ENCODE measurements around the gene NXPE4. TPM values are rescaled to one million over a fixed set of nuclear protein-coding genes. Genes with fewer than 3 reads are reported as not detected.
"Not testable (repeated sequence)": the region's sequence is repeated elsewhere in the genome, so short reads cannot be mapped to it uniquely, and the experiment has no call there.

The NXPE4 gene
- total RNA-seq, 1 donor from 2014 or later: not detected

GRCh38 chr11:114610984-114611944 lies 15.7 kb upstream of the NXPE4 start:
- intact Hi-C loops (cut with micrococcal nuclease): no loop called here

- intact Hi-C loops (cut with micrococcal nuclease): no loop called here
These were observed 15.0 kb upstream of the NXPE4 start for GRCh38 chr11:114610550-114610949.

- intact Hi-C loops (cut with micrococcal nuclease): no loop called here
These were observed 13.8 kb upstream of the NXPE4 start for GRCh38 chr11:114609429-114609828.

- intact Hi-C loops (cut with micrococcal nuclease): not testable (repeated sequence)
These were observed 13.0 kb upstream of the NXPE4 start for GRCh38 chr11:114608605-114609004.

- intact Hi-C loops (cut with micrococcal nuclease): no loop called here
These were observed 12.3 kb upstream of the NXPE4 start for GRCh38 chr11:114607753-114608459.

- intact Hi-C loops (cut with micrococcal nuclease): not testable (repeated sequence)
These were observed 11.2 kb upstream of the NXPE4 start for GRCh38 chr11:114606802-114607075.

GRCh38 chr11:114606003-114606801 lies 10.6 kb upstream of the NXPE4 start:
- intact Hi-C loops (cut with micrococcal nuclease): no loop called here

GRCh38 chr11:114605370-114605769 lies 9.8 kb upstream of the NXPE4 start:
- intact Hi-C loops (cut with micrococcal nuclease): no loop called here

GRCh38 chr11:114604886-114605285 lies 9.3 kb upstream of the NXPE4 start:
- intact Hi-C loops (cut with micrococcal nuclease): no loop called here

GRCh38 chr11:114604179-114604813 lies 8.7 kb upstream of the NXPE4 start:
- intact Hi-C loops (cut with micrococcal nuclease): no loop called here

GRCh38 chr11:114603151-114603550 lies 7.6 kb upstream of the NXPE4 start:
- intact Hi-C loops (cut with micrococcal nuclease): not testable (repeated sequence)

GRCh38 chr11:114598461-114598860 lies 2.9 kb upstream of the NXPE4 start:
- intact Hi-C loops (cut with micrococcal nuclease): no loop called here

GRCh38 chr11:114596175-114596919 lies 761 bp upstream of the NXPE4 start:
- intact Hi-C loops (cut with micrococcal nuclease): no loop called here

- intact Hi-C loops (cut with micrococcal nuclease): no loop called here
These were observed 883 bp downstream of the NXPE4 start for GRCh38 chr11:114594703-114595102.

GRCh38 chr11:114587398-114587953 lies 8.1 kb downstream of the NXPE4 start:
- intact Hi-C loops (cut with micrococcal nuclease): no loop called here

GRCh38 chr11:114586797-114587196 lies 8.8 kb downstream of the NXPE4 start:
- intact Hi-C loops (cut with micrococcal nuclease): no loop called here

- intact Hi-C loops (cut with micrococcal nuclease): no loop called here
These were observed 23.9 kb downstream of the NXPE4 start for GRCh38 chr11:114571712-114572111.

- intact Hi-C loops (cut with micrococcal nuclease): no loop called here
These were observed 25.8 kb downstream of the NXPE4 start for GRCh38 chr11:114569801-114570200.

- intact Hi-C loops (cut with micrococcal nuclease): no loop called here
These were observed 29.3 kb downstream of the NXPE4 start for GRCh38 chr11:114566276-114566675.

- intact Hi-C loops (cut with micrococcal nuclease): no loop called here
These were observed 30.8 kb downstream of the NXPE4 start for GRCh38 chr11:114564831-114565230.

All from T-helper 2 cell treated with Interferon-gamma antibody and Interleukin-4, amounts not matched to agents 100 ng/mL and 5 ng/mL, for 36 hours (primary cell).